ENCODE data around the gene P2RX4. TPM values are rescaled to one million over a fixed set of nuclear protein-coding genes. Genes with fewer than 3 reads are reported as not detected.
A peak's percentile ranks its signal among the peaks of the same experiment; 100 is the strongest.
"Not testable (repeated sequence)": the region's sequence is repeated elsewhere in the genome, so short reads cannot be mapped to it uniquely, and the experiment has no call there.

Gene P2RX4
- total RNA-seq, 2 donors from 2014 or later = 63.2 to 103 TPM

DNA sequence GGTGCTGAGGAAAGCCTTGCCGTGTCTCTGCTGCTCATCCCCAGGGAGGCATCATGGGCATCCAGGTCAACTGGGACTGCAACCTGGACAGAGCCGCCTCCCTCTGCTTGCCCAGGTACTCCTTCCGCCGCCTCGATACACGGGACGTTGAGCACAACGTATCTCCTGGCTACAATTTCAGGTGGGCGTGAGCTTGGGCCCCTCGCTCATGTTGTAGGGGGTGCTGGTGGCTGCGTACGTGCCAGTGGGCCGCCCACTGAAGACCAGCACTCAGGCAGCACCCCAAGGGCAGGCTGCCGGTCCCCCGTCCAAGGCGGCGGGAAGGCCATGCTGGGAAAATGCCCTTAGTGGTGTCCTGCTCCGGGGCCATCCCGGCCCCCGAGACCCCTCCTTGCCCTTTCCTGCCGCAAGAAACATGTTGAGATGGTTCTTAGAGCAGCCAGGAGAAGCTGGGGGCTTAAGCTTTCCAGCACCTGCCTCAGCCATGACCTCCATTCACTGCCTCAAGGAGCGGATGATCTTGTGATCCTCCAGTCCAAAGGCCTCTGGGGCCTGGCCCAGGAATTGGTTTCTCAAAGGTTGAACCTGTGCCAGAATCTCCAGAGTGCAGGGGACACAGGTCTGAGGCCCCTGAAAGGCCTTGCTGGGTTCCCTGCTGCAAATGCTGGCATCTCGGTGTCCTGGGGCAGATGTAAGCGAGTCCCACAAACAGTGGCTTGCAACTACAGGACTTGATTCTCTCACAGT lies 19.2 kb downstream of the P2RX4 start:
- WGBS = 93% methylated on average over 24 of the region's 24 CpGs
- Histone ChIP-seq H3K27me3 (replicated peaks; ENCODE audit: insufficient read depth) (no peaks in the 10 kb centered on the region), H3K4me1 (replicated peaks) (peaks cover 3% of the 10 kb centered on the region), H3K27ac (no peak overlapping the region), H3K9me3 (no peaks in the 10 kb centered on the region), H3K36me3 (peaks cover 0 to 4% of the 10 kb centered on the region in 2 donors), H3K4me3 (no peak overlapping the region)
- TF ChIP-seq POLR2A (IDR thresholded peaks at IDR 0.05) = no peak
- TF ChIP-seq, protein P1, sequence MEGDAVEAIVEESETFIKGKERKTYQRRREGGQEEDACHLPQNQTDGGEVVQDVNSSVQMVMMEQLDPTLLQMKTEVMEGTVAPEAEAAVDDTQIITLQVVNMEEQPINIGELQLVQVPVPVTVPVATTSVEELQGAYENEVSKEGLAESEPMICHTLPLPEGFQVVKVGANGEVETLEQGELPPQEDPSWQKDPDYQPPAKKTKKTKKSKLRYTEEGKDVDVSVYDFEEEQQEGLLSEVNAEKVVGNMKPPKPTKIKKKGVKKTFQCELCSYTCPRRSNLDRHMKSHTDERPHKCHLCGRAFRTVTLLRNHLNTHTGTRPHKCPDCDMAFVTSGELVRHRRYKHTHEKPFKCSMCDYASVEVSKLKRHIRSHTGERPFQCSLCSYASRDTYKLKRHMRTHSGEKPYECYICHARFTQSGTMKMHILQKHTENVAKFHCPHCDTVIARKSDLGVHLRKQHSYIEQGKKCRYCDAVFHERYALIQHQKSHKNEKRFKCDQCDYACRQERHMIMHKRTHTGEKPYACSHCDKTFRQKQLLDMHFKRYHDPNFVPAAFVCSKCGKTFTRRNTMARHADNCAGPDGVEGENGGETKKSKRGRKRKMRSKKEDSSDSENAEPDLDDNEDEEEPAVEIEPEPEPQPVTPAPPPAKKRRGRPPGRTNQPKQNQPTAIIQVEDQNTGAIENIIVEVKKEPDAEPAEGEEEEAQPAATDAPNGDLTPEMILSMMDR (IDR thresholded peaks at IDR 0.05) = no peak
- no peak for TF ChIP-seq POLR2AphosphoS5 (IDR thresholded peaks at IDR 0.05)
- DNase-seq (ENCODE audit: low spot score) = no peak
- intact Hi-C loops (cut with DNase I) = no loop called here

GRCh38 chr12:121229826-121230537 lies 20.1 kb downstream of the P2RX4 start:
- peak; percentile 42 for DNase-seq (ENCODE audit: low spot score)
- H3K27ac ChIP-seq; H3K9me3 ChIP-seq; H3K36me3 ChIP-seq; H3K4me3 ChIP-seq; H3K4me1 ChIP-seq (replicated peaks); H3K27me3 ChIP-seq (replicated peaks; ENCODE audit: insufficient read depth); intact Hi-C loops (cut with DNase I): not testable (repeated sequence)
- peak; percentile 12 for TF ChIP-seq POLR2AphosphoS5 (IDR thresholded peaks at IDR 0.05)
- TF ChIP-seq, protein P1 (IDR thresholded peaks at IDR 0.05) = peak; percentile 49 to 80 (median 66)
- 54% methylated on average over 19 of the region's 19 CpGs for WGBS

- WGBS = 93% methylated on average over 12 of the region's 12 CpGs
- H3K27ac ChIP-seq = no peak overlapping the region
- intact Hi-C loops (cut with DNase I) = no loop called here
These were observed 20.6 kb downstream of the P2RX4 start for GRCh38 chr12:121230538-121230907.

GRCh38 chr12:121232163-121232562 lies 22.2 kb downstream of the P2RX4 start:
- TF ChIP-seq, protein P1 (IDR thresholded peaks at IDR 0.05) = no peak
- TF ChIP-seq POLR2AphosphoS5 (IDR thresholded peaks at IDR 0.05) (no peak), POLR2A (IDR thresholded peaks at IDR 0.05) (no peak)
- H3K27ac ChIP-seq = no peak overlapping the region
- no peaks in the 10 kb centered on the region for H3K9me3 ChIP-seq
- no peaks in the 10 kb centered on the region for H3K27me3 ChIP-seq (replicated peaks; ENCODE audit: insufficient read depth)
- no peaks in the 10 kb centered on the region for H3K4me1 ChIP-seq (replicated peaks)
- DNase-seq (ENCODE audit: low spot score) = no peak
- 86% methylated on average over 16 of the region's 16 CpGs for WGBS
- intact Hi-C loops (cut with DNase I) = no loop called here
- H3K36me3 ChIP-seq = peaks cover 0 to 4% of the 10 kb centered on the region in 2 donors
- H3K4me3 ChIP-seq = no peak overlapping the region

More at GRCh38 chr12:121230538-121230907, 20.6 kb downstream of the P2RX4 start:
- Histone ChIP-seq H3K27me3 (replicated peaks; ENCODE audit: insufficient read depth) (no peaks in the 10 kb centered on the region), H3K4me3 (no peak overlapping the region), H3K4me1 (replicated peaks) (peaks cover 3% of the 10 kb centered on the region), H3K36me3 (peaks cover 0 to 4% of the 10 kb centered on the region in 2 donors), H3K9me3 (no peaks in the 10 kb centered on the region)
- DNase-seq (ENCODE audit: low spot score) = no peak
- TF ChIP-seq POLR2AphosphoS5 (IDR thresholded peaks at IDR 0.05) = no peak

DNA sequence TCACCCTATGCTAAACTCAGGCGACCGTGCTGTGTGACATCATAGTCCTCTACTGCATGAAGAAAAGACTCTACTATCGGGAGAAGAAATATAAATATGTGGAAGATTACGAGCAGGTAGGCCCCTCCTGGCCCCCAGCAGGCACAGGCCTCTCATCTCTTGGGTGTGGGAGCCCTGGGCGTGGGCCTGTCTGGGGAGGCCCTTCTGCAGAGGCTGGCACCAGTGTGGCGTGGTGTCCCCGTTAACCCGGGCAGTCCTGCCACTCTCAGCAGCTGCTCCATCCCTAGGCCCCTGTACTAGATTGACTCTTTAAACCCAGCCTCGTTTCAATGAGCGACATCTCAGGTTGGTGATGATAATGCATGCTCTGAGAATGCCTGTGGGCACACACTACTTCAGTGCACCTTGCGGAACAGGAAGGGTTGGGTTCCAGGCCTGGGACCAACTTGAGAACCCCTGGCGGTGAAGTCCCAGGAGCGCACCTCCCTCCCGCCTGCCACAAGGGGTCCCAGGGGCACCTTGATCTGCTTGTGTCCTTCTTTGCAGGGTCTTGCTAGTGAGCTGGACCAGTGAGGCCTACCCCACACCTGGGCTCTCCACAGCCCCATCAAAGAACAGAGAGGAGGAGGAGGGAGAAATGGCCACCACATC lies 23.2 kb downstream of the P2RX4 start:
- peaks cover 5% of the 10 kb centered on the region for H3K4me1 ChIP-seq (replicated peaks)
- H3K27me3 ChIP-seq (replicated peaks; ENCODE audit: insufficient read depth) = no peaks in the 10 kb centered on the region
- no peak for DNase-seq (ENCODE audit: low spot score)
- intact Hi-C loops (cut with DNase I) = no loop called here
- H3K9me3 ChIP-seq = no peaks in the 10 kb centered on the region
- WGBS = 79% methylated on average over 14 of the region's 14 CpGs
- TF ChIP-seq, protein P1 (IDR thresholded peaks at IDR 0.05) = no peak
- TF ChIP-seq POLR2A (IDR thresholded peaks at IDR 0.05) (no peak), POLR2AphosphoS5 (IDR thresholded peaks at IDR 0.05) (no peak)
- no peak overlapping the region for H3K27ac ChIP-seq
- H3K4me3 ChIP-seq = no peak overlapping the region
- peaks cover 0 to 4% of the 10 kb centered on the region in 2 donors for H3K36me3 ChIP-seq
